Renal cortical epithelial cell (primary cell): ENCODE results near the gene MESP2. TPM values are rescaled to one million over a fixed set of nuclear protein-coding genes. Genes with fewer than 3 reads are reported as not detected.
A peak's percentile ranks its signal among the peaks of the same experiment; 100 is the strongest.

ENCODE experiments used
- DNase-seq: peaks from one replicate; pipeline ENCODE4 v3.0.0-alpha.2; 2011; ENCODE audit warnings: low read depth
- total RNA-seq: library from RNA; depleted of rRNA; stranded (reverse); fragments of >200 nt; gene quantifications from 2 replicates; pipeline ENCODE4 v1.2.3, GENCODE V29; 2014

MESP2 gene
- total RNA-seq = not detected in 2 replicates

- DNase-seq = peak; percentile 37
Observed at GRCh38 chr15:89776274-89777072, at the start of gene MESP2. TSS of gene MESP2 (plus strand) at chr15:89776332. CDS start at chr15:89776358, 26 bp downstream.

DNA sequence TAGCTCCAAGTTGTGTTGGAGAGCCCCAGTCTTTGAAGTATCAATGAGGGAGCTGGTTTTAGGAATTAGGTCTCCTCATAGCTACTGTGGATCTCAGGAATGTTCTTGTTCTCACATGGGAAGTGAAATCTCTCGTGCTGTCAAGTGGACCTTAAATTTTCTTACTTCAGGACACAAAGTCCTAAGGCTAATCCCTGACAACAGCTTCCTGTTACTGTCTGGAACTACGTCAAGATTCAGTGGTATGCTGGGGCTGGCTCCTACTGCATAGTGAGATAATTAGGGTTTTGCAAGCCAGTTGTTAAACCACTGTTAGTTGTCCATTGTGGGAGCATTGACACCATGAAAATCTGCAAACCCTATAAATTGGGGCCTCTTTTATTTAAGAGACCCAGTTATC, 47.9 kb upstream of the MESP2 start:
- peak; percentile 35 for DNase-seq

DNA sequence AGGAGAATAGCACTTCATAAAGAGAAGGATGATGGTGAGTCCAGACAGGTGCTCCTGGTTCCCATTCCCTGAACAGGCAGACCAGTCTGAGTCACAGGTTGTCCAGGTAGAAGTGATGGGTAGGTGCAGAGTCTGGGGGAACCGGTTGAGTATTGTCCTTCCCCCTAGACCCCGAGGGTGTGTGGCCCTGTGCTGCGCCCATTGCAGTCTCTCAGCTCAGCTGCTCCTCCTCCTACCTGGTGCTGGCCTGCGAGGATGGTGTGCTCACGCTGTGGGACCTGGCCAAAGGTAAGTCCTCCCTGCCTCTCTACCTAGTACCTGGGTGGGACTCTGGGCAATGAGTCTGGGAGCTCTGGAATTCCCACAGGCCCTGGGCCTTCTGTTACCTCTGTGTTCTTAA, 44.9 kb upstream of the MESP2 start:
- DNase-seq = no peak

DNA sequence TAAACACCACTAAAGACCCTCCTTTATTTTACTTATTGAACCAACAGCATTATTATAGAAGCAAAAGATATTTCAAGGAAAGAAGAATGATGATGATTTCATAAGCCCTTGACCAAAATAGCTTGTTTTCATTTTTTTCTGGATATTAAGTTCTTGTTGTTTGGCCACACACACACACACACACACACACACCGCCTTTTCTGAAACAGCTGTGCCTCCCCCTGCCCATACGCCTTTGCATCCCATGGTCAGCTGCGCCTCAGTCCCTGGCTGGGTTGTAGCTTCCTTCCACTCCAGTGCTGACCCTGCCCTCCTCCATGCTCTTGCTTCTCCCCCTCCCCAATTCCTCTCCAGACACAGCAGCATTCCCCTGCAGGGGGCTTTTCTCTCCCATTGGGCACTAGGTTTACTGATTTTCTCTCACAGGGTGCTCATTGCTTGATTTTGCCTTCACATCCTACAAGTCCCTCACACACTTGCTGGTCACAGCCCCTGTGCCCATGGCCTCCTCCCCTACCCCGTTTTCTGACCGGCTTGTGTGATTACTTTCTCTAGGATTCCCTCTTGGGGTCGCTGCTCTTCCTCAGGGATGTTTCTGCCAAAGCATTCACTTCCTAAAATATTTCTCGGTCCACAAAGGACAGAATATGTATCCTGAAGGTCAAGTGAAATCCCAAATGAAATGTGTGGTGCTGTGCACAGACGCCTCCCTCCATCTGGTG, 43.5 kb upstream of the MESP2 start:
- no peak for DNase-seq

DNA sequence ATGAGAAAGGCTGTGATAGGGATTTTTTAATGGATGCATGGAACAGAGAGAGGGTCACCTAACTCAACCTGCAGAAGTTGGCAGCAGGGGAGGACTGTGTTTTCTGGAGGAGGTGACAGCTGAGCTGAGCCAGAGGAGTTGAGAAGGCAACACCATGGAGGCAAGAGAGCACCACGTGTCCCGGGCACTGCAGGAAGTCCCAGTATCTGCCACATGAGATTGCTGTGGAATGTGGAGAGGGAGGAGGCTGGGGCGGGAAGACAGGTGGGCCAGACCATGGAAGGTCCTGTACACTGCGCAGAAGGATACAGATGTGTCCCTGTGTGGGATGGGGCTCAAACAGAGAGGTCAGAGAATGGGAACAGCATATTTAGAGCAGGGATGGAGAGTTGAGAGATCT, 40.4 kb upstream of the MESP2 start:
- DNase-seq = no peak

- peak; percentile 74 for DNase-seq
Observed at GRCh38 chr15:89740137-89740536, 36.0 kb upstream of the MESP2 start.

- no peak for DNase-seq
Observed at GRCh38 chr15:89743011-89743410, 33.1 kb upstream of the MESP2 start.

DNA sequence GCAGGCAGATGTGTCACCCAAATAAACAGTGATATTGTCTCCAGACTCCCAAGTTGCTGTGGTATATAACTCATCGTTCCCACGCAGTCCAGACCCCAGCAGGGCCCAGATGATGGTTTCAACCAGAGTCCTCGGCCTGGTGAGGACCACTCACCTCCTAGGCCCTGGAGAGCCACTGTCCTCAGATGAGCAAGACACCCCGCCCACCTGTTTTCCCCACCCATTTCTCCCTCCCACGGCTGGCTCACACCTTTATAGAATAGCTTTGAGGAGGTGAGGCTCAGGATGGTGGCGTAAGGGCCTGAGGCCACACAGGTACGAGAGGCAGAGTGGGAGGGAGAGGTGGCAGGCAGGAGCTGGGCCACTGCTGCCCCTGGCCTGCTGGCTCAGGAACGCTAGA, 32.5 kb upstream of the MESP2 start:
- DNase-seq = no peak

GRCh38 chr15:89745131-89745530, 31.0 kb upstream of the MESP2 start:
- no peak for DNase-seq

DNA sequence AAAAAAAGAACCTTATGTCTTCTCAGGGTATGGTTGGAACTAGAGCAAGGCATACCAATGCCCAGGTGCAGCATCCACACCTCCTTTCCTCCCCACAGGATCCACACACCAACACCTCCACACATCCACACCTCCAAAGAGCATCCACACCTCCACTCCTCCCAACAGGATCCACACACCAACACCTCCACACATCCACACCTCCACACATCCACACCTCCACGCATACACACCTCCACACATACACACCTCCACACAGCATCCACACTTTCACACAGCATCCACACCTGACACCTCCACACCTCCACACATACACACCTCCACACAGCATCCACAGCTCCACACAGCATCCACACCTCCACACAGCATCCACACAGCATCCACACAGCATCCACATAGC, 30.4 kb upstream of the MESP2 start:
- DNase-seq = no peak

- no peak for DNase-seq
Observed at GRCh38 chr15:89746386-89746780, 29.7 kb upstream of the MESP2 start.

GRCh38 chr15:89747708-89748682, 28.1 kb upstream of the MESP2 start:
- no peak for DNase-seq

DNA sequence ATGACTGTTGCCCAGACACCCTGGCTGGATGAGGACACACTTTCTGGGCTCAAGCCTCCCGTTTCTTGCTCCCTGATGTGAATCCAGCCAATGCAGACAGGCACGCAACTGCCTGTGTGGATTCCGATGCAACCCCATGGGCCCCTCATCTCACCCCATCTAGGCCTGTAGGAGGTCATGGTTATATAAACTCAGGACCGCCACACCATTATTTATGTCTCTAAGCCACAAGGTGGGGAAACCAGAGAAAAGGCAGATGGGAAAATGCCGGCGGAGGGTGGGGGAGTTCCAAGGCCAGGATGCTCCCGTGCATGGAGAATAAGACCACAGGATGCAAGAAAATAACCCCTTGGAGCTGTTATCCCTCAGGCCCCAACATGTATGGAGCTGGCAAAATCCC, 27.1 kb upstream of the MESP2 start:
- no peak for DNase-seq

DNA sequence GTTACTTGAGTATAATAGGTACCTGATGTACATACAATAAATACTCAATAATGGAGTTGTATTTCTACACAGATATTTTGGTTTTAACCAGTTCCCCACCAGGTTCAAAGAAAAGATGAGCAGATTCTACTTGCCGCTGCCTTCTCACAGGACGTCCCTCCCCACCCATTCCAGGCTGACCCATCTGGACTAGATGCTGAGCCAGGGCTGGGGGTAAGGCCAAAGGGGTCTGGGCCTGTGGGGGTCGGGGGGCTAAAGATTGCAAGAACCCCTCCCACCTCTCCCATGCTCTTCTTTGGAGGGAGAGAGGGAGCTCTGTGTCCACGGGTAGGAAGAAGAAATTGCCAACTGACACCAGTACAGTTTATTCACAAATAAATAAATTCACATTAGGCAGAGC, 26.6 kb upstream of the MESP2 start:
- DNase-seq = no peak

- no peak for DNase-seq
Observed at GRCh38 chr15:89749951-89750559, 26.1 kb upstream of the MESP2 start.

- DNase-seq = peak; percentile 67
Observed at GRCh38 chr15:89750560-89751542, 25.3 kb upstream of the MESP2 start, which contains the start of gene MESP1. TSS of gene MESP1 (minus strand) at chr15:89751249. CDS start at chr15:89751231, 18 bp downstream.

DNA sequence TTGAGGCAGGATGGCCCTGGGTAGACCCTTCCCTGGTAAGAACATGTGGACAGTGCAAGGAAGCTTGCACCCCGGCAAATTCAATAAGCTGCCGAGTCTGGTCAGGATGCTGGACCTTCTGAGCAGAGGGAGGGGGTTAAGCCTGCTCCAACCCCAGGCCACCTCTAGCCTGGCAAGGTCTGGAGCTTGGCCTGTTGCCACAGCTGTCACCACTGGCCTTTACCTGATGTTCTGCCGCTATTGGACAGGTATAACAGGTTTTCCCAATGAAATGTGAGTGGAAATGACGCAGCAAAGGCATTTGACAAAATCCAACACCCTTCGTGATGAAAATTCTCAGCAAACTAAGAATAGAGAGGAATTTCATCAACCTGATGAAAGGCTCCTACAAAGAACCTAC, 24.4 kb upstream of the MESP2 start:
- no peak for DNase-seq

DNA sequence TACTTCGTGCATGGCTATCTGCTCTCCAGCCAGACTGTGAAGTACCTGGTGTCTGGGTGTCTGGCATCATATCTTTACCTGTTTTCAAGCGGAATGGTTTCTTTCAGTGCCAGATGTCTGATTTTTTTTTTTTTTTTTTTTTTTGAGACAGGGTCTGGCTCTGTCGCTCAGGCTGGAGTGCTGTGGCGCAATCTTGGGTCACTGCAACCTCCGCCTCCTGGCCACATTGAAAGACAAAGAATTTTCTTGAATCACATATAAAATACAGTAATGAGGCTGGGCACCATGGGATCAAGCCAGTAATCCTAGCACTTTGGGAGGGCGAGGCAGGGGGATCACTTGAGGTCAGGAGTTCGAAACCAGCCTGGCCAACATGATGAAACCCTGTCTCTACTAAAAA, 22.3 kb upstream of the MESP2 start:
- no peak for DNase-seq

DNA sequence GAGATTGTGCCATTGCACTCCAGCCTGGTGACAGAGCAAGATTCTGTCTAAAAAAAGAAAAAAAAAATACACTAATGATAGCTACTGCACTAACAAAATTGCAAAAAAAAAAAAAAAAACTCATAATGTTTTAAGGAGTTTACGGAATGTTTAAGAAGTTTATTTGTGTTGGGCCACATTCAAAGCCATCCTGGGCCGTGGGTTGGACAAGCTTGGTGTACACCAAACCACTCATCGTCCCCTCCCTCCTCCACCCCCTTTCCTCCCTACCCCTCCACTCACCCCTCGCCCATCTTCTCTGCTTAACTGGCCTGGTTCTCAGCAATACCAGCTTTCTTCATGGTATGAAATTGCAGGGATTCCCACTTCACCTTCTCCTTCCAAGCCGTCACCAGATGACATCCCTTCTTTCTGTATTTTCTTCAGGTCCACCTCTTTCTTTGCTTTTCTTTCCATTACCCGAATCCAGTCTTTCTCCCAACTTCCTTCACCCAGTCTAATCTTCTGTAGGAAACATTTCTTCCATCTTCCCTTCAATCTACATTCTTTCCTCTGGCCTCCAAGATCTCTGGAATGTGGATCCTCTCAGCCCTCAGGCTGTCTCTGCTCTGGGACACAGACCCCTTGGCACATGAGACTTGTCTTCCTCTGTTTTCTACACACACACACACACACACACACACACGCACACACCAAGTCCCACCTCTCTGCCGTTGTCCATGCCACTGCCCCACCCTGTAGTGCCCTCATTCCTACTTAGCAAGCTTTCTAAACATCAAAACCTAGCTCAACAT, 21.6 kb upstream of the MESP2 start:
- no peak for DNase-seq

DNA sequence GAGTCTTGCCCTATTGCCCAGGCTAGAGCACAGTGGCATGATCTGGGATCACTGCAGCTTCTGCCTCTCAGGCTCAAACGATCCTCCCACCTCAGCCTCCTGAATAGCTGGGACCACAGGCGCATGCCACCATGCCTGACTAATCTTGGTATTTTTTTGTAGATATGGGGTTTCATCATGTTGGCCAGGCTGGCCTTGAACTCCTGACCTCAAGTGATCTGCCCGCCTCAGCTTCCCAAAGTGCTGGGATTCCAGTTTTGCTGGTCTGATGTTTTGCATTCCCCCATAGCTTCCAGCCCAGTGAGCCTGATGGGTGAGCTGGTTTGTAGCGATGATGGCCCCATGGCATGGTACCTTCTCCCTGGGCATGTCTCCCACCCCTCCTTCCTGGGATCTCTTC, 20.4 kb upstream of the MESP2 start:
- DNase-seq = no peak
